HG02678 (cell line): Measurements from ENCODE around the gene KDM3B.
"Not testable (repeated sequence)": the region's sequence is repeated elsewhere in the genome, so short reads cannot be mapped to it uniquely, and the experiment has no call there.

Experiments used
- ATAC-seq: cut with Tn5 transposase; IDR thresholded peaks from one replicate; pipeline ENCODE4 v1.9.1; 2021; ENCODE audit warnings: mild to moderate bottlenecking, moderate library complexity; ENCODE audit not compliant: unreplicated experiment

The KDM3B gene

GRCh38 chr5:138386290-138386689 is 33.8 kb downstream of the KDM3B start:
- no peak for ATAC-seq

DNA sequence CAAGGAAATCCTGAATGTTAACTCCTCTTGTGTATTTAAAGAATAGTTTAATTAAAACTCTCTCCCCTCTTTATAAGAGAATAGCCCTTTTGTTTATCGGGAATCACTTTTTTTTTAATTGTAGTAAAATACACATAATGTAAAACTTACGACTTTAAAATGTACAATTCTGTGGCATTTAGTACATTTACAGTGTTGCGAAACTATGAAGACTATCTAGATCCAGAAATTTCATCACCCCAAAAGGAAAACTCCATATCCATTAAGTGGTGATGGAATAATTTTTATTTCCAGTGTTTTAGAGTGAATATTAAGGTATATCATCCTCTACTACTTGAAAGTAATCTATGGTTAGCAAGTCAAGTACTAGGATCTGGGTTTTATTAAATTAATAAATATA is 36.8 kb downstream of the KDM3B start:
- ATAC-seq = no peak

DNA sequence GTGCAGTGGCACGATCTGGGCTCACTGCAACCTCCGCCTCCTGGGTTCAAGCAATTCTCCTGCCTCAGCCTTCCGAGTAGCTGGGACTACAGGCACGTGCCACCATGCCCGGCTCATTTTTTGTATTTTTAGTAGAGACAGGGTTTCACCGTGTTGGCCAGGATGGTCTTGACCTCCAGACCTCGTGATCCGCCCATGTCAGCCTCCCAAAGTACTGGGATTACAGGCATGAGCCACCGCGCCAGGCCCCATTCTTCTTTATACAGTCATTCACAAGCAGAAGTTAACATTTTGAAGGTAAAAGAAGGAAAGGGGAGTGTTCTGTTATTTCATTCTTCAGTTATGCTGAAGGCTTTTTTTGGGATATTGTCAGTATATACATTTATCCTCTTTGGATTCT is 37.4 kb downstream of the KDM3B start:
- not testable (repeated sequence) for ATAC-seq

DNA sequence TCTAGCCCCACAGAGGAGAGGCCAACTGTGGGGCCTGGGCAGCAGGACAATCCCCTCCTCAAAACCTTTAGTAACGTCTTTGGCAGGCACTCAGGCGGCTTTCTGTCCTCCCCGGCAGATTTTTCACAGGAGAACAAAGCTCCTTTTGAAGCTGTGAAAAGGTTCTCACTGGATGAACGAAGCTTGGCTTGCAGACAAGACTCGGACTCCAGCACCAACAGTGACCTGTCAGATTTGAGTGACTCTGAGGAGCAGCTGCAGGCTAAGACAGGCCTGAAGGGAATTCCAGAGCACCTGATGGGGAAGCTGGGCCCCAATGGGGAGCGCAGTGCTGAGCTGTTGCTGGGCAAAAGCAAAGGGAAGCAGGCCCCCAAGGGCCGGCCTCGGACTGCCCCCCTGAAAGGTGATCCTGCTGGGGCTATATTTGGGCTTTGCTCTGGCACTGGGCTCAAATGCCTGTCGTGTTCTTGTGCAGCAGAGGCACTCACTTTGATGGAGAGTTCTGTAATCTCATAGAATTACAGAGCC is 39.4 kb downstream of the KDM3B start:
- no peak for ATAC-seq

DNA sequence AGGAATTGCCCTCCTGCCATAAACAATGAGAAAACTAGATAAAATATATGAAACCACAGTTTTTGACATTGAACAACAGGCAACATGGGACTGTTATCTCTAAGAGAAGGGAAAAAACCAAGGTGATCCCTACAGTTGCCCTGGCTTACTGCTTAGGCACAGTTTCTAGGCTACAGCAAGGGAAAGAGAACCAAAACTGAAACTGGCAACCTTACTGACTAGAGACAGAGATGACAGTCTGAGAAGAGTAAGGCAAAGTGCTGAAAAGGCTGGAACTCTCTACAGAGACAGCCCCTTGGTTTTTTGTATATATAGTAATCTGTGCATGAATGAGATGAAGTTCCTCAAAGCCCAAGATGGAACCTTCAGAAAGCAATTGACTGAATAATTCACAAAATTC is 50.2 kb downstream of the KDM3B start:
- ATAC-seq = peak; percentile 78

- ATAC-seq = no peak
Measured at GRCh38 chr5:138408023-138408422, 55.5 kb downstream of the KDM3B start.

DNA sequence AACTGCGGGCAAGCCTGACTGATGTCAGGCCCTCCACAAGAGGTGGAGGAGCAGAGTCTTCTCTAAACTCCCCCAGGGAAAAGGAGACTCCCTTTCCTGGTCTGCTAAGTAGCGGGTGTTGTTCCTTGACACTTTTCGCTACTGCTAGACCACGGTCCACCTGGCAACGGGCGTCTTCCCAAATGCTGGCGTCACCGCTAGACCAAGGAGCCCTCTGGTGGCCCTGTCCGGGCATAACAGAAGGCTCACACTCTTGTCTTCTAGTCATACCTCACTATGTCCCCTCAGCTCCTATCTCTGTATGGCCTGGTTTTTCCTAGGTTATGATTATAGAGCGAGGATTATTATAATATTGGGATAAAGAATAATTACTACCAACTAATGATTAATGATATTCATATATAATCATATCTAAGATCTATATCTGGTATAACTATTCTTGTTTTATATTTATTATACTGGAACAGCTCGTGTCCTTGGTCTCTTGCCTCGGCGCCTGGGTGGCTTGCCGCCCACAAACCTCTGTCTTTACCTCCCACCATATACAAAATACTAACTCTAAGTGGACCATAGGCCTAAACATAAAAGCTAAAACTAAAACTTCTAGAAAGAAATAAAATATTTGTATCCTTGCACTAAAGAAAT is 58.6 kb downstream of the KDM3B start:
- ATAC-seq = not testable (repeated sequence)

- no peak for ATAC-seq
Measured at GRCh38 chr5:138418444-138418843, 66.0 kb downstream of the KDM3B start.

GRCh38 chr5:138425079-138425478 is 72.6 kb downstream of the KDM3B start:
- ATAC-seq = no peak

DNA sequence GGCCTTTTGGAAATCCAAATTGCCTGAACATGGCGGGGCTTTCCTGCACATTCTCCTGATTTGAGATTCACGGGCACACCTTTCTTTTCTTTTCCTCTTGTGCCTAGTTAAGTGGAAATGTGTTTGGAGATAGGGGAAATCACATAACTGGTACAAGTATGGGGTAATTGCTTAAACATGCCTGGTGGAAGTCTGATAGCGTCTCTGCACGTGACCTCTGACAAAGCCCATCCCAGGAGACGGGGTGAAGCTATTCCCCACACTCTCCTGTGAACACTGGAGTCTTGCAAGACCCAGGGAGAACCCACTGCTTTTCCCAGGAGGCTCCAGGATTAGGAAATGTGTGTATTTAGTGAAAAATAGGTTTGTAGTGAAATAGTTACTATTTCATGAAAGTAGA is 83.5 kb downstream of the KDM3B start:
- no peak for ATAC-seq

GRCh38 chr5:138438003-138438723 is 85.7 kb downstream of the KDM3B start:
- ATAC-seq = no peak

DNA sequence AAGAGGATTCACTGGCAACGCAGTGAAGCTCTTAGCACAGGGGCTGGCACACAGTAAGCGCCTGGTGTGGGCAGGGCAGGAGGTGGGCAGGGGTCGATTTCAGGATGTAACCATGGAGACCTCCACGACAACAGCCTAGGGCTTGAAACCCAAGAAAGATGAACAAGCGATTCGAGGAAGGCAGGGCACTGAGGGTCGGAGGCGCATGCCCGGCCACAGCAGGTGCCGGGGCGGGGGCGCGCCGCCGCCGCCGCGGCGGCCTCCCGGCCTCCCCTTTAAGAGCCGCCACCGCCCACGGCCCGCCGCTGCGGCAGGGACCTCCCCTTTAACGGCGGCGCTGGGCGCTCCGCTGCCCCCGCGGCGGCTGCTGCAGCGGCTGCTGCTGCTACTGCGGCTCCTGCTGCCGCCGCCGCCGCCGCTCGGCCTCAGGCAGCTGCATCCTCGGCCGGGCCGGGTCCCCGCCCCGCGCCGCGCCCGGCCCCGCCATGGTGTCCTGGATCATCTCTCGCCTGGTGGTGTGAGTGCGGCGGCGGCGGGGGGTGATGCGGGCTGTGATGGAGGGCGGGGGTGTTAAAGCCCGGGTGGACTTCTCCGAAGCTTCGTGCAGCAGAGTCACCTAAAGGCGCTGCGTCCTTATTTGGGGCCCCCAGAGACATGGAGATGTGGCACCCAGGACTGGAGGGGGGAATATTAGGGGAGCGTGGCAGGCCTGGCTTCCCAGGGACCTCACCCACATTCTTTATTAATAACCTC is 86.4 kb downstream of the KDM3B start, which contains the start of gene REEP2:
TSS of gene REEP2 (plus strand) at position 334 of the 753 bp plus-strand sequence. CDS start at position 486, 152 bp downstream.
- peak; percentile 75 for ATAC-seq

DNA sequence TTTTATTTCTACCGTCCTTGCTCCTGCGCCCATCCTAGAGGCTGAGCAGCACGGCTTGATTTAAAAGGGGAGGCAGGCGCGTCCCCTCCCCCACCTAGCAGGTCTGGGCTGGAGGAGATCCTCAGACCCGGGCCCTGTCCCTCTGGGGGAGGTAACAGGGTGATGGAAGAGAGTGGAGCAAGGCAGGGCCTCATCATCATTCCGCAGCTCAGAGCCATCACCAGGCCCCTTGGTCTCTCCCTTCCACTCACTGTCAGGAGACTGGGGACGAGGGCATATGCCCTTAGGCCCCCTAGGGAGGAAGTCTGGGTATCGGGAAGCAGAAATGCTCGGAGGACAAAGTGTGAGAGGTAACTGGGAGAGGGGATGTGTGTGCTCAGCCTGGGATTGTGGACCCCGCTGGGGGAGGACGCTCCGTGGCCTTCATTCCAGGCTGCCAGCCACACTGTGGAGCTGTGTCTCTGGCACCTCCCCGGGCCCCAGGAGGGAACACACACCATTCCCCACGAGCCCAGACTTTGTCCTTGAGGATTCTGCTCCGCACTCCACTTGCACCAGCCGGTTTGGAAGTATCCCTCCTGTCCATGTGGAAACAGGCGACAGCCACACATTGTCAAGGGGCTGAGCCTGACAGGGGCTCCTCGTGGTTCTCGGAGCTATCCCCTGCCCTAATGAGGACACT is 87.1 kb downstream of the KDM3B start:
- no peak for ATAC-seq

DNA sequence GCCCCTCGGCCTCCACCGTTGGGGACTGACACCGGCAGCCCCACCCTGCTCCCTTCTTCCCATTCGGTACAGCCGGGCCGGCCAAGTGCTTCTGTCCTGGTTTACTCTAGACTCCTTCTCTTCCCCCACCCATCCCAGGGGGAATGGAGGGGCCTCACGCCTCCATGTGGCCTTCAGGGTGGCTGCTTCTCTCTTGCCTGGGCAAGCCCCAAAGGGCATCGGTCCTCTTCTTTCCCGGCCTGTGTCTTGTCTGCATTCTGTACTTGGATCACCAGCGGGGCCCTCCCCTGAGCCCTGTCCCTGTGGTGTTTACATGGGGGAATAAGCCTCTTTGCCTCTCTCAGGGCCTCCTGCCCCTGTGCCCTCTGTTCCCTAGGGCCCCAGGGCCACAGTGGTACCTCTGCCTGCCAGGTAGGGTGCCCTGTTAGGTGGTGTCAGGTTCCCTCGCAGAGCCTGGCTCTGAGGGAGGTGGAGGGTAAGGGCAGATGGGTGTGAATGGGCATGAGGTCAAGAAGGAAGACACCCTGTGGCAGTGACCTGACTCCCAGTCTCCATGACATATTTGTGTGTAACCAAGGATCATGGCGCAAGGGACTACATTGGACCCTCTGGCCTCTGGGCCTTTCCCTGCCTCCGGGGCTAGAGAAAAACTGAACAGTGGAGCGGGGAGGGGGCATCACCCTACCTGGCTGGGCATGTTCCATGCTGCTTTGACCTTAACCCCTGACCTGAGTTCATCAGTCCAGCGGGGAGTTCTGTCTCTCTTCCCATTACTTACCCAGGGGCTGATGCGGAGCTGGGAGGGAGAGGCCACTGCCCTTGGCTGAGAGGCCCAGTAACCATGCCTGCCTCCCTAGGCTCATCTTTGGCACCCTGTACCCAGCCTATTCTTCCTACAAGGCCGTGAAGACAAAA is 87.9 kb downstream of the KDM3B start:
- ATAC-seq = no peak

DNA sequence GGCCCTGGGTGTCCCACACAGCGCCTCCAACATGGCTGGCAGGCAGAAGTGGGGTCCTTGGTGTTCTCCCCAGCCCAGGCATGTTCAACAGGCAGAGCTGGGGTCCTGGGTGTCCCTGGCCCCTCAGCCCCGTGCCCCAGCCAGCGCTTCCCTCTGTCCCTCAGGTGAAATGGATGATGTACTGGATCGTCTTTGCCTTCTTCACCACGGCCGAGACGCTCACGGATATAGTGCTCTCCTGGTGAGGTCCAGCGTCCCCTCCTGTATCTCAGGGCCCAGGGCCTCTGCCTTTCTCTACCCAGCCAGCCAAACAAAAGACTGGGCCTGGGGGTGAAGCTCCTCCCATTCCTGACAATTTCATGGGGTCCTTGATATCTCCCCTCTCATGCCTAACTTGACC is 88.7 kb downstream of the KDM3B start:
- no peak for ATAC-seq

DNA sequence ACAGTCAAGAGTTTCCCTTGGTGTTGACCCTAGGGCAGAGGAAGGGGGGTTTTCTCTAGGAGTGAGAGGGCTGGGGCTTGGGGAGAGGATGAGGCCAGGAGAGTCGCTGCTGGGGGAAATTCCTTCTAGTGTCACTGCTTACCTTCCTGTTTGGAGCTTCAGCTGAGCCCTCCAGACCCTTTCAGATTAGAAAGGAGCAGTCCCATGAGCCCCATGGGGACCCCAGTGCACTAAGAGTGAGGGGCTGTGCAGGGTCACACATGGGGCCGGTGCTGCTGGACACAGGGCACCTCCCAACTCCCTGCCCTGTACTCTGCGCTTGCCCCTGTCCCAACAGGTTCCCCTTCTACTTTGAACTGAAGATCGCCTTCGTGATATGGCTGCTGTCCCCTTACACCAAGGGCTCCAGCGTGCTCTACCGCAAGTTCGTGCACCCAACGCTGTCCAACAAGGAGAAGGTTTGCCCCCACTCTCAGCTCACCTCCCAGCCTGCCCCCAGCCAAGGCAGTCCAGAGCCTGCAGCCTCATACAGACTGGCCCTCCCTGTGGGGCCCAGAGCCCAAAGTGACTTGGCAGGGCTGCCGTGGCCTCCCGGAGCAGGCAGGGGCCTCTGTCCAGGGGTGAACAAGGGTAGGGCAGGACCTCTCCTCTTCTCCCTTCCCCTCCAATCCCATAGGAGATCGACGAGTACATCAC is 91.7 kb downstream of the KDM3B start:
- ATAC-seq = no peak

DNA sequence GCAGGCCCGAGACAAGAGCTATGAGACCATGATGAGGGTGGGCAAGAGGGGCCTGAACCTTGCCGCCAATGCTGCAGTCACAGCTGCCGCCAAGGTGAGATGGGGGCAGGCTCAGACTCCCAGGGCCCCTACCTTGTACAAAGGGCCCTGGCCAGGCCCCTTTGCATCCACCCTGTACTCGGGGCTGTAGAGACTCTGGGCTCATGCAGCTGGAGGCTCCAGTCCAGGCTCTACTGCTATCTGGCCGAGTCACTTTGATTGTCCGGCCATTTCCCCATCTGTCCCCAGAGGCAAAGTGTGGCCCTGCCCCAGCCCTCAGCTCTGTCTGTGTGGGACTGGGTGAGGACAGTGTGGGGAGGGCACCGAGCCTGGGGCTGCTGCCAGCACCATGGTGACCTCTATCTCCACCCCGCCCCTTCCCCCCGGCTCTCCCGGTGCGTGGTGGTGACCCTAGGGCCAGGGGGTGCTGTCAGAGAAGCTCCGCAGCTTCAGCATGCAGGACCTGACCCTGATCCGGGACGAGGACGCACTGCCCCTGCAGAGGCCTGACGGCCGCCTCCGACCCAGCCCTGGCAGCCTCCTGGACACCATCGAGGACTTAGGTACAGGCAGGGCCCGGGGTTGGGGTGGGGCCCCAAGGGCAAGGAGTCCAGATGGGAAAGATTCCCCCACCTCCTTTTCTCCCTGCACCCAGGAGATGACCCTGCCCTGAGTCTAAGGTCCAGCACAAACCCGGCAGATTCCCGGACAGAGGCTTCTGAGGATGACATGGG is 92.5 kb downstream of the KDM3B start:
- no peak for ATAC-seq

- no peak for ATAC-seq
Measured at GRCh38 chr5:138445547-138446271, 93.2 kb downstream of the KDM3B start.
